SJSA1 (cell line): ENCODE data around the gene JARID2. TPM values are rescaled to one million over a fixed set of nuclear protein-coding genes. Genes with fewer than 3 reads are reported as not detected.

Source experiments
- DNase-seq, 2 experiments: peaks; one replicate each; pipeline ENCODE4 v3.0.0-alpha.2; 2015 to 2020; ENCODE audit warnings: low spot score in 2 of 2, low read depth in 1 of 2
- H3K27ac ChIP-seq: fragments of 250-450 bp; sonication (Bioruptor Pico); 2 replicates; pipeline ENCODE4 v1.5.1; 2020; ENCODE audit warnings: mild to moderate bottlenecking, moderate library complexity
- H3K27me3 ChIP-seq: fragments of 250-450 bp; sonication (Bioruptor Pico); replicated peaks from 2 replicates; pipeline ENCODE4 v1.5.1; 2020; ENCODE audit warnings: mild to moderate bottlenecking, moderate library complexity
- H3K36me3 ChIP-seq: fragments of 250-450 bp; sonication (Bioruptor Pico); 2 replicates; pipeline ENCODE4 v1.5.1; 2020; ENCODE audit warnings: mild to moderate bottlenecking
- H3K4me1 ChIP-seq: fragments of 250-450 bp; sonication (Bioruptor Pico); replicated peaks from 2 replicates; pipeline ENCODE4 v1.6.1; 2021; ENCODE audit warnings: mild to moderate bottlenecking
- H3K4me3 ChIP-seq: fragments of 250-450 bp; sonication (Bioruptor Pico); 2 replicates; pipeline ENCODE4 v1.5.1; 2020; ENCODE audit warnings: mild to moderate bottlenecking
- H3K9me3 ChIP-seq: fragments of 250-450 bp; sonication (Bioruptor Pico); replicated peaks from 2 replicates; pipeline ENCODE4 v1.5.1; 2020; ENCODE audit warnings: mild to moderate bottlenecking
- total RNA-seq: library from RNA; depleted of rRNA; stranded (reverse); fragments of >200 nt; shearing (Covaris generic); gene quantifications from 2 replicates; pipeline ENCODE4 v1.2.3, GENCODE V29; 2014

The JARID2 gene
- total RNA-seq, 1 experiment from 2014 or later, result 7.0 TPM

DNA sequence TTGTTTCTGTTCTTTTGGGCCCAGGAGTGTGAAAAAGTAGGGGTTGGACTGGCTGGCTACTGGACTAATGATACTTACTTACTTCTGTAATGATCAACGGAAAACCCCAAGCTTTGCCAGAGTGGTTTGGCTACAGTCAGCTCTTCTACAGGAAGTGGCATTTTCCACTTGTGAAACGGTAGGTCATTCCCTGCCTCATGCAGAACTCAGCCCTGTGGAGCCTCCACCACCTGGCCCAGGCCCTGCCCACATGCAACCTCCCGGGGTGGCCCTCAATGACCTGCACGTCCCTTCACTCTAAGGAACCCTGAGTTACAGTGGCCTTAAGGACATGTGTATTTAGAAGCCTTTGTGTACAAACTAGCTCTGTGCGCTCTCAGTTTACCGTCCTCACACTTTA is 276.6 kb downstream of the JARID2 start:
- H3K27me3 ChIP-seq, result no peaks in the 10 kb centered on the region
- no peaks in the 10 kb centered on the region for H3K4me1 ChIP-seq
- H3K27ac ChIP-seq, result no peak overlapping the region
- no peak overlapping the region for H3K4me3 ChIP-seq
- peaks cover 26% of the 10 kb centered on the region for H3K36me3 ChIP-seq
- no peak for DNase-seq
- no peaks in the 10 kb centered on the region for H3K9me3 ChIP-seq

DNA sequence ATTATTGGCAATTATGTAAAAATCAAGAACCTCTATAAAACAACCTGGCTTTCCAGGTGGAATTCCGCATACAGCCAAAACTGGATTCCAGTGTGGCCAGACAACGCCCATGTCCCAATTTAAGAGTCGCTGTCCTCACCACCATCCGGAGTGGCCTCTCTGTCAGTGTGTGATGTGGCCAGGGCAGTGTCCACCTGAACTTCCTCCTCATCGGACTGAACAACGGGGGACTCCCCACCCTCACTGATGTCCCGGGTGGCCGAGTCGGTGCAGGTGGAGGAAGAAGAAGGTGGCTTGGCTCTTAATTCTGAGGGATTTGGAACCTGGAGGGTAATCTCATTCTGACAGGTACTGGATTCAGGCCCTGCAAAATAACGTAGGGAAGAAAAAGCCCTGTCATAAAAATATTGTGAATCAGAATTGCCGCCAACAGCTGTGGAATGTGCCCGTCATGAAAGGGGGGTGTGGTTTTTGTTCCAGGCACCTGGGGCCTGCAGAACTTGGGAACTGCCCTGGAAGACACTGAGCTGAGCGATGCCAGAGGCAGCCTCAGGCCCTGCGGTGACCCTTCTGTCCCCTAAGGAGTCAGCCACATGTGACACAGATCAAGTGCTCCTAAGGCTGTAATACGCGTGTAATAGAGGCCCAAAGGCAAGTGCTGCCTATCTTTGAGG is 277.1 kb downstream of the JARID2 start:
- no peak overlapping the region for H3K4me3 ChIP-seq

DNA sequence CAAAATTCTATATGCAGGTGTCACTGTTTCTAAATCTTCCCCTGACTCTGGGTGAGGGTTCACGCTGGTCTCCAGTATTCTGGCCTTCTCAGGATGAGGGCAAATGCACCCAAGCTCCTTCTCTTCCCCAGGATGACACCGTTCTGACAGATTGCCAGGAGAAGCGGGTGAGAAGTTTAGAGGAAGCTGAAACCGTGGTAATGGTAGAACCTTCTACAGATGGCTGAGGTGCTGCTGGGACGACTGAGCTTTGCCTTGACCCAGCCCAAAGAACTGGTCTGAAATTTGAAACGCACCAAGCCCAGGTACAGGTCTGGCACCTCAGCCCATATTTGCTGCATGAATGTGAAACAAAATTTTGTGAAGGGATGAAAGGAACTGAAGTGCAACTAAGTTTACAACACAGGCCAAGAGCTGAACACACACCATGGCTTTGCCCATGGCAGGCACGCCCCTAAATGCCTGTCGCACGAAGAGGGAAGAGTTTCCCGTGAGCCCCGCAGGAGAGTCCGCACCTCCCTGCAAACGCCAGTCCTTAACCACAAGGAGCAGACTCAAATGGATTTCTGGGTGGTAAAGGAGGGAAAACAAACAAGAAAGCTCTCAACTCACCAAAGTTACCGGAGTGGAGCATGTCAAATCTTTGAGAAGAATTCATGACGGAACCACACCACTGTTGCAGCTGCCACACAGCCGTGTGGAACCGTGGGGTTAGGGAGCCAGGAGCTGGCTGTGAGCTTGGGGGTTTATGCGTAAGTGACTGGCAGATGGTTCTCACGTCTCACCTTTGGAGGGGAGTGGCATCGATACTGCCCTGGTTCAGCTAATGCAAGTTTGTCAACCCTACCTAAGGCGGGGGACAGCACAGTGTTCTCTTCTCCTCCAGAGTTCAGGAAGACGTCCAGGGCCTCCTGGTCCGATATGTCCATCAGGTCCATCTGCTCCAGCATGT is 278.1 kb downstream of the JARID2 start:
- Histone ChIP-seq H3K27ac (no peak overlapping the region), H3K4me1 (no peaks in the 10 kb centered on the region)

More for the DNA sequence above, 277.1 kb downstream of the JARID2 start:
- Histone ChIP-seq H3K9me3 (no peaks in the 10 kb centered on the region), H3K27ac (no peak overlapping the region), H3K4me1 (no peaks in the 10 kb centered on the region), H3K27me3 (no peaks in the 10 kb centered on the region), H3K36me3 (peaks cover 23% of the 10 kb centered on the region)
- no peak for DNase-seq

DNA sequence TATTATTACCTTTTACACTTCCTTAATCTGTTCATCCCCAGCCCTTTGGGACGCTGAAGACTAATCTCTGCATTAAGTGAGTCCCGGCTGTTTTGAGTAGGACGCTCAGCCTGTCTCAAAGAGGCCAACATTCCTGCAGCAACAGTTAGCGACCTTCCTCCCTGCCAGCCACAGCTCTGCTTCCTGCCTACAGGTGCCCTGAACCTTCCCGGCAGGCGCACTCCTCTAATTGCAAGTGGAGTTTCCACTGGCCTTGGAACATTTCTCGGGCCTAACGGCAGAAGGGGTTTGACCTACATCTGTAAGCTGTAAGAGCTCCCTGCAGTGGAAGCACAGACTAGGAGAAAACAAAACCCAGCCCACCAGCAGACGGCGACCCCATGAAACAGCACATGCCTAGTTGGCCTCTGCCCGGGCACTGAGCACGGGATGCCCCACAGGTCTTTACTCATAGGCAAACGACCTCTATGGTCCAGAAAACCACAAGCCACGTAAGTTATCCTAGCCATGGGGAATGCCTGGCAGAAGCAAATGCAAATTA is 279.1 kb downstream of the JARID2 start:
- Histone ChIP-seq H3K4me1 (no peaks in the 10 kb centered on the region), H3K4me3 (no peak overlapping the region), H3K9me3 (no peaks in the 10 kb centered on the region), H3K27ac (no peak overlapping the region), H3K27me3 (no peaks in the 10 kb centered on the region), H3K36me3 (peaks cover 14% of the 10 kb centered on the region)
- DNase-seq, result no peak

More for the DNA sequence above, 278.1 kb downstream of the JARID2 start:
- peak in 1 of 2 experiments; percentile 32 for DNase-seq
- Histone ChIP-seq H3K9me3 (no peaks in the 10 kb centered on the region), H3K4me3 (no peak overlapping the region), H3K36me3 (peaks cover 22% of the 10 kb centered on the region), H3K27me3 (no peaks in the 10 kb centered on the region)

DNA sequence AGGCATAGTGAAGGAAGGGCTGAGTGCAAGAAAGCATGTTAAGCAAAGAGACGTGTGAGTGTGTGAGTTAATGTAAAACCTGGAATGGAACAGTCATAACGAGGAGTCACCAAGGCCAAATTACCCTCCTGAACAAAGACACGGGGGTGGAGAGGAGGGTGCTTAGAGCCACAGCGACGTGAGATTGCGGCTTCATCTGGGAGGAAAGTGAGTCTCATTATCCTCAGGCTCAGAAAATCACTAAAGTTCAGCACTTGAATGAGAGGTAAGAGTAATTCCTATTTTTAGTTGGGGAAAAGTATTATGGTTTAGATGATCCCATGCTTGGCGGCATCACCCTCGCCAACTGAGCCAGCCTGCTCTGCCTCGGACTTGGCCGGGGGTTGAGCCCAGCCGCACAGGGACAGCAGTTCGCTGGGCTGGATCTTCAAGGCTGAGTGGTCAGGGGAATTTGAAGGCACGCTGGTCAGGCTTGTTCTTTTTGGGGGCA is 280.4 kb downstream of the JARID2 start:
- Histone ChIP-seq H3K27me3 (no peaks in the 10 kb centered on the region), H3K9me3 (no peaks in the 10 kb centered on the region), H3K36me3 (peaks cover 13% of the 10 kb centered on the region), H3K27ac (no peak overlapping the region), H3K4me1 (no peaks in the 10 kb centered on the region), H3K4me3 (no peak overlapping the region)
- no peak for DNase-seq

DNA sequence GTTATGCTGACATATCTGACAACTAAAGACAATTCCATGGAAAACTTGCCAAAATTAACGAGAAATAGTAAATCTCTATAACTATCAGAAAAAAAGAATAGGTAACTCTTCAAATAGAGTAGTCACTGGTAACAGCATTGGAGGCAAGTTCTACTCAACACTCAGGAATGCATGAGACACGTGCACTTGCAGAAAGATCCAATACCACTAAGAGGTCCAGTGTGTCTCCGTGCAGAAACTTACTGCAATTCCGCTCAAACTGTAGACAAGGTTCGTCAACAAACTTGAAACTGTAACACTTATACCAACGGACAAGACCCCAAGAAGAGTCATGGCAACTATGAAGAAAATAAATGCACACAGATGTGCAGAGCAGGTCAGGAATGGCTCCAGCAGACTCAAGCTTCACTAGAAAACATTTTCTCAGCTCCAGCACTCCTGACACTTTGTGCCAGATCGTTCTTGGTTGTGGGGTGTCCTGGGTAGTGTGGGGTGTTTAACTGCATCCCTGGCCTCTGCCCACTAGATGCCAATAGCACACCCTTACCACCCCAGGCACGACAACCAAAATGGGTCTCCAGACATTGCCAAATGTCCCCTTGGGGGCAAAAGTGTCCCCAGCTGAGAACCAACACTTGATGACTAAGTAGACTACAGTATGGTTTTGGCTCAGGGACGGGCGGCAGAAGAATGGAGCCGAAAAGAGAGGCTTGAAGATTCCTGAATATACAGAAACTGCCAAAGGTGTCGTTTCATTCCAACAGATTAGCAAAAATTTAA is 282.2 kb downstream of the JARID2 start:
- Histone ChIP-seq H3K9me3 (no peaks in the 10 kb centered on the region), H3K4me1 (no peaks in the 10 kb centered on the region), H3K27me3 (no peaks in the 10 kb centered on the region), H3K36me3 (peaks cover 1% of the 10 kb centered on the region), H3K4me3 (no peak overlapping the region), H3K27ac (no peak overlapping the region)
- DNase-seq, result no peak

DNA sequence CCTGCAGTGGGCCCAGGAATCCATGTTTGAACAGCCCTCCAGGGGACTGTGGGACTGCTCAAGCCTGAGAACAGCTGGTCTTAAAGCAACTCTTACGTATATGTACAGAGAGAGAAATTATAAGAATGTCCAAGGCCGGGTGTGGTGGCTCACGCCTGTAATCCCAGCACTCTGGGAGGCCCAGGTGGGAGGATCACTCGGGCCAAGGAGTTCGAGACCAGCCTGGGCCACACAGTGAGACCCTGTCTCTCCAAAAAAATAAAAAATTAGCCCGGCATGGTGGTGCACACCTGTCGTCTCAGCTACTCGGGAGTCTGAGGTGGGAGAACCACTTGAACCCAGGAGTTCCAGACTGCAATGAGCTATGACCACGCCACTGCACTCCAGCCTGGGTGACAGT is 283.0 kb downstream of the JARID2 start:
- Histone ChIP-seq H3K4me1 (no peaks in the 10 kb centered on the region), H3K9me3 (no peaks in the 10 kb centered on the region), H3K27ac (no peak overlapping the region), H3K4me3 (no peak overlapping the region), H3K36me3 (no peaks in the 10 kb centered on the region; the same call in 1 of the 2 replicates), H3K27me3 (no peaks in the 10 kb centered on the region)
- DNase-seq, result no peak

DNA sequence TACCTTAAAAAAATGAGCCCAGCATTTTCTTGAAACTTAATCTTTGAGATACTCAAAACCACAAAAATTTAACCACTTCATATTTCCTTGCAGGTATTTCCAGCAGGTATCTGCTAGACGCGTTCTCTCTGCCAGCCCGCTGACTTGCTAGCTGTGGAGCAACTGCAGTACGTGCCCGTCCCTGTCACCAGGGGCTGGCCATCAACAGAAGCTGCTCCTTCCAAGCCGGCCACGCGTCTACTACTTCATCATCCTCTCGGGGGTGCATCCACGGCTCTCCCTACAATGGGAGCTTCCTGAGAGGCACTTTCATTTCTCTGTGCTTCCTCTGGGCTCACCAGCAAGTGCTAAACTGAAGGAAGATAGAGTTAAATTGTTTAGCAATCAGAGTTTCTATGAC is 284.5 kb downstream of the JARID2 start:
- H3K9me3 ChIP-seq, result no peaks in the 10 kb centered on the region
- peak in 1 of 2 experiments; percentile 34 for DNase-seq

DNA sequence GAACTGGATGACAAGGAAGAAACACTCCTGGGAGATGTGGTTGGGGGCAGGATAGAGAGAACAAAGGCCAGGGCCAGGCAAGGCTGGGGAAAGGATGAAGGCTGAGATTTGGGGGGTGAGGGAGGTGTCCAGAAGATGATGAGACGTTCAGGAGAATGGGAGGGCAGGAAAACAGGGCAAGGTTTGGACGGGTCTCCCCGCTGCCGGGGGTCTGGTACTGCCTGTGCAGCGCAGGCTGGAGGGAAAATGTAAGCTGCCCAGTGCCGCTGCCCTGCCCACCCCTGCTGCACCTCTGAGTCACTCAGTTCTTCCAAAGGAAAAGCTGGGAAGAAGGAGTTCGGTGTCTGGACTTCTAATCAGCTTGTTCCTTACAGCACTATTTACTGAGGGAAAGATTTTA is 286.1 kb downstream of the JARID2 start:
- DNase-seq, result peak in 1 of 2 experiments; percentile 32
- no peaks in the 10 kb centered on the region for H3K9me3 ChIP-seq
- no peaks in the 10 kb centered on the region for H3K27me3 ChIP-seq
- H3K36me3 ChIP-seq, result no peaks in the 10 kb centered on the region; the same call in 1 of the 2 replicates
- no peak overlapping the region for H3K4me3 ChIP-seq
- no peaks in the 10 kb centered on the region for H3K4me1 ChIP-seq
- no peak overlapping the region for H3K27ac ChIP-seq

More for the DNA sequence above, 284.5 kb downstream of the JARID2 start:
- Histone ChIP-seq H3K4me3 (no peak overlapping the region), H3K27me3 (no peaks in the 10 kb centered on the region), H3K36me3 (no peaks in the 10 kb centered on the region; the same call in 1 of the 2 replicates), H3K4me1 (no peaks in the 10 kb centered on the region), H3K27ac (no peak overlapping the region)

DNA sequence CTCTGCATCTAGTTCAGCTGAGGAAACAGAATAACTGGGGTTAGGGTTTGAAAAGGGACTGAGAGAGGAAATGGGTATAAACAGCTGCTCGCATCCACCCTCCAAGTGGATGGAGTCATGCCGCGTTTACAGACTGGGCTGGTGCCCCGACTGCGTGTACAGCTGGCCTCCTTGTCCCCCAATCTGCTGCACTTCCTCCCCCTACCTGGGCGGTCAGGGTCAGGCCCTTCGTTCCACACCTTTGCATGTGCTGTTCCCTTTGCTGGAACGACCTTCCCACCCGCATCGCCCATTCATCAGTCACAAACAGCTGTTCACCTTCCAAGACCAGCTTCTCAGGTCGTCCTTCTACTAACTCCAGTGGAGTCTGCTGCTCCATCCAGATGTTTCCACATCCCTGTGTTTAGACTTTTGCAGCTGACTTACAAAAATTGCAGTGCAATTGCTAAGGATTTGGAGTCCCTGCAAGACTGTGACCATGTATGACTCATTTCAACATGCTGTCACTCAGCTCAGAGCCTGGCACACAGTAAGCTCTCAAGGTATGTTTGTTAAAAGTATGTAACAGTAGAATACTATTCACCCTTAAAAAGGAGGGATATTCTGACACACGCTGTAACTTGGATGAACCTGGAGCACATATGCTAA is 287.6 kb downstream of the JARID2 start:
- no peak for DNase-seq
- H3K36me3 ChIP-seq, result no peaks in the 10 kb centered on the region; the same call in 1 of the 2 replicates
- H3K4me1 ChIP-seq, result no peaks in the 10 kb centered on the region
- H3K27me3 ChIP-seq, result no peaks in the 10 kb centered on the region
- no peaks in the 10 kb centered on the region for H3K9me3 ChIP-seq
- H3K4me3 ChIP-seq, result no peak overlapping the region
- H3K27ac ChIP-seq, result no peak overlapping the region

DNA sequence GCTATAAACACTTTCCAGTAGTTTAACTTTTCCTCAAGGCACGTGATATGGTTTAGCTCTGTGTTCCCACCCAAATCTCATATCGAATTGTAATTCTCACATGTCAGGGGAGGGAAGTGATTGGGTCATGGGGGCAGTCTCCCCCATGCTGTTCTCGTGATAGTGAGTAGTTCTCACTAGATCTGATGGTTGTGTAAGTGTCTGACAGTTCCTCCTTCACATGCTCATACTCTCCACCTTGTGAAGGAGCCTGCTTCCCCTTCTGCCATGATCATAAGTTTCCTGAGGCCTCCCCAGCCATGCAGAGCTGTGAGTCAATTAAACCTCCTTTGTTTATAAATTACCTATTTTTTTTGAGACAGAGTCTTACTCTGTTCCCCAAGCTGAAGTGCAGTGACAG is 289.1 kb downstream of the JARID2 start:
- H3K4me3 ChIP-seq, result no peak overlapping the region
- H3K9me3 ChIP-seq, result no peaks in the 10 kb centered on the region
- H3K36me3 ChIP-seq, result no peaks in the 10 kb centered on the region; the same call in 1 of the 2 replicates
- no peak overlapping the region for H3K27ac ChIP-seq
- H3K27me3 ChIP-seq, result no peaks in the 10 kb centered on the region
- DNase-seq, result no peak
- no peaks in the 10 kb centered on the region for H3K4me1 ChIP-seq

DNA sequence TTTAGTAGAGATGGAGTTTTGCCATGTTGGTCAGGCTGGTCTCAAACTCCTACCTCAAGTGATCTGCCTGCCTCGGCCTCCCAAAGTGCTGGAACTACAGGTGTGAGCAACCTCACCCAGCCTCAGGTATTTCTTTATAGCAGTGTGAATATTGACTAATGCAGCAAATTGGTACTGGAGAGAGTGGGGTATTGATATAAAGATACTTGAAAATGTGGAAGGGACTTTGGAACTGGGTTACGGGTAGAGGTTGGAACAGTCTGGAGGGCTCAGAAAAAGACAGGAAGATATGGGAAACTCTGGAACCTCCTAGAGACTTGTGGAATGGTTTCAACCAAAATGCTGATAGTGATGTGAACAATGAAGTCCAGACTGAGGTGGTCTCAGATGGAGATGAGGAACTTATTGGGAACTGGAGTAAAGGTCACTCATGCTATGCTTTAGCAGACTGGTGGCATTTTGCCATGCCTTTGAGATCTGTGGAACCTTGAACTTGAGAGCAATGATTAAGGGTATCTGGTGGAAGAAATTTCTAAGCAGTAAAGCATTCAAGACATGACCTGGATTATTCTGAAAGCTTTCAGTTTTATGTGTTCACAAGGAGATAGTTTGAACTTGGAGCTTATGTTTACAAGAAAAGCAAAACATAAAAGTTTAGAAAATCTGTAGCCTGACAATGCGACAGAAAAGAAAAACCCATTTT is 289.8 kb downstream of the JARID2 start:
- no peak for DNase-seq

More for the DNA sequence above, 289.8 kb downstream of the JARID2 start:
- Histone ChIP-seq H3K36me3 (no peaks in the 10 kb centered on the region; the same call in 1 of the 2 replicates), H3K4me3 (no peak overlapping the region), H3K4me1 (no peaks in the 10 kb centered on the region), H3K9me3 (no peaks in the 10 kb centered on the region), H3K27ac (no peak overlapping the region), H3K27me3 (no peaks in the 10 kb centered on the region)
